NT2/D1 (cell line): ENCODE results near the gene MOB3B.

Experiments
- DNase-seq: peaks from one replicate; pipeline ENCODE4 v3.0.0-alpha.2; 2011; ENCODE audit warnings: low read depth, low spot score
- H3K27me3 ChIP-seq: 2 replicates; pipeline ENCODE4 v1.6.0; 2011; ENCODE audit warnings: mild to moderate bottlenecking; ENCODE audit not compliant: insufficient read length, insufficient read depth
- H3K36me3 ChIP-seq: 2 replicates; pipeline ENCODE4 v1.6.1; 2011; ENCODE audit warnings: mild to moderate bottlenecking, low read length, mixed read lengths; ENCODE audit not compliant: insufficient read depth, insufficient read length
- H3K4me1 ChIP-seq: 2 replicates; pipeline ENCODE4 v1.5.1; 2011; ENCODE audit not compliant: insufficient read depth, insufficient read length
- H3K4me3 ChIP-seq: 2 replicates; pipeline ENCODE4 v1.5.1; 2011; ENCODE audit warnings: low read depth; ENCODE audit not compliant: insufficient read length
- H3K9ac ChIP-seq: 2 replicates; pipeline ENCODE4 v1.6.0; 2011; ENCODE audit warnings: low read depth; ENCODE audit not compliant: insufficient read length
- H3K9me3 ChIP-seq: 2 replicates; pipeline ENCODE4 v1.5.1; 2011; ENCODE audit warnings: mild to moderate bottlenecking, low read length; ENCODE audit not compliant: insufficient read depth
- SUZ12 ChIP-seq: IDR thresholded peaks from 2 replicates; pipeline ENCODE4 v1.6.1; 2011; ENCODE audit not compliant: insufficient read length, insufficient read depth; ENCODE audit errors: extremely low read depth
- YY1 ChIP-seq: IDR thresholded peaks from 2 replicates; pipeline ENCODE4 v1.6.1; 2011; ENCODE audit not compliant: insufficient read length, insufficient read depth
- ZNF274 ChIP-seq: IDR thresholded peaks from 2 replicates; pipeline ENCODE4 v1.6.1; 2011; ENCODE audit warnings: mild to moderate bottlenecking, low read depth, low read length

MOB3B gene

DNA sequence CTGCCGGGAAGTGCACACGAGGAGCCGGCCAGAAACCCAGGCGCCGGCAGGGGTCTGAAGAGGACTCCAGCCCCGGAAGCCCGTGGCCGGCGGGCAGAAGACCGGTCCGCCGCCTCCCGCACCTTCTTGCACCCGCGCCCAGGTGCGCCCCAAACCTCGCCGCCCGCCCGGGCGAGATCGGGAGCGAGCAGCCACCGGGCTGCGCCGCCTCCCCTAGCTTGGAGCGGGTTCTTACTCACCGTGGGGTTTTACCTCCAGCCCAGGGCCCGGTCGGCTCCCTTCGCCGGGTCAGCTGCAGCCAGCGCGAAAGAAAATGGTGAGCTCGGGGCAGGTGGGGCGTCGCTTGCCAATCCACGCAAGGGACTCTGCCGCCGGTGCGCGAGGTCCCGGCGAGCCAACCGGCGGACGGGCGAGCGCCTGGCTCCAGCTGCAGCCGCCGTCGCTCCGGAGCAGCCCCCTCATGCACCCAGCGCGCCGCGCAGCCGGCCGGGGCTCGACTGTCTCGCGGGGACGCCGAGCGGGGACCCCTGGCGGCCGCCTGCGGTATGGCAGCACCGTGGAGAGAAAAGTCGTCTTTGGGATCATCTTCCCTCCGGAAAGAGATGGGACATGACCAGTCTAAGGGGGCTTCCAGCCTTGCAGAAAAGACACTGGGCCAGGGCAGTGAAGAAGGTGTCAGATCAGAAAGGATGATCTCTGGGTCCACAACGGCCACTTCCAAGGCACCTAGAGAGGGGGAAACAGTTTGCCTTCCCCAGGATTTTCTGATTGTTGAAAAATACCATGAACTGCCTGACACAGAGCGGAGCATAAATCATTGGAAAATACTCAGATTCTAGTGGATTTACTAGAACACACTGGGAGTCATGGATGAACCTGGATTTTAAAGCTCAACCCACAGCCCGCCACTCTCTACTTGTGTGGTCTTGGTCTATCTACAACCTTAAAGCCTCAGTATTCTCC is at the start of gene MOB3B:
MOB3B (minus strand) TSS at position 499 of the 963 bp plus-strand sequence. CDS start 74,264 bp downstream, outside the sequence.
- H3K4me1 ChIP-seq, result no peaks in the 10 kb centered on the region
- TF ChIP-seq ZNF274 (no peak), YY1 (no peak), SUZ12 (no peak)
- peak; percentile 66 for DNase-seq

DNA sequence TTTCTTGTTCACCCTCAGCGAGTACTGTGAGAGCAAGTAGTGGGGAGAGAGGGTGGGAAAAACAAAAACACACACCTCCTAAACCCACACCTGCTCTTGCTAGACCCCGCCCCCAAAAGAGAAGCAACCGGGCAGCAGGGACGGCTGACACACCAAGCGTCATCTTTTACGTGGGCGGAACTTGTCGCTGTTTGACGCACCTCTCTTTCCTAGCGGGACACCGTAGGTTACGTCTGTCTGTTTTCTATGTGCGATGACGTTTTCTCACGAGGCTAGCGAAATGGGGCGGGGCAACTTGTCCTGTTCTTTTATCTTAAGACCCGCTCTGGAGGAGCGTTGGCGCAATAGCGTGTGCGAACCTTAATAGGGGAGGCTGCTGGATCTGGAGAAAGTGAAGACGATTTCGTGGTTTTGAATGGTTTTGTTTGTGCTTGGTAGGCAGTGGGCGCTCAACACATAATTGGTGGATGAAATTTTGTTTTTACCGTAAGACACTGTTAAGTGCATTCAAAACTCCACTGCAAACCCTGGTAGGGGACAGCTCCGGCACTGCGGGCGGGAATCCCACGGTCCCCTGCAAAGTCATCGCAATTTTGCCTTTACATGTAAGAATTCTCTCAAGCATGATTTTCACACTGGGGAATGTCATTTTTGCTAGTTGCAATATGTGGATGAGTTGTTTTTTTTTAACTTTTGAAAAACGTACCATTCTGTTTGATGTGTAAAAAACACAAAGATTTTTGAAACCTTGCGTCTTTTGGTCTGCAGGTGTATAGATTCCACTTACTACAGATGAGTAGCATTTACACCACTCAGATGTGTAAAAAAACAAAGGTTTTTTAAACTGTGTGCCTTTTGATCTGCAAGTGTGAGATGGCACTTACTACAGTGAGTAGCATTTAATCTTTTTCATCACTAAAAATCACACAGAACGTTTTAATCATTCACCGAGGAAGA is 44.3 kb upstream of the MOB3B start:
- TF ChIP-seq SUZ12, result no peak
- TF ChIP-seq YY1, result peak; percentile 56
- Histone ChIP-seq H3K36me3 (no peaks in the 10 kb centered on the region), H3K9ac (peak overlapping the region; percentile 82), H3K9me3 (peaks cover 6% of the 10 kb centered on the region), H3K27me3 (peaks cover 12% of the 10 kb centered on the region), H3K4me3 (peak overlapping the region; percentile 66), H3K4me1 (no peaks in the 10 kb centered on the region)
- peak; percentile 97 for DNase-seq

More for the DNA sequence above, at the start of gene MOB3B:
- no peaks in the 10 kb centered on the region for H3K36me3 ChIP-seq
- peak within 1 kb of the TSS; percentile 88 for H3K9ac ChIP-seq
- H3K27me3 ChIP-seq, result peaks cover 9% of the 10 kb centered on the region
- H3K4me3 ChIP-seq, result peak within 1 kb of the TSS; percentile 89
- H3K9me3 ChIP-seq, result no peaks in the 10 kb centered on the region

DNA sequence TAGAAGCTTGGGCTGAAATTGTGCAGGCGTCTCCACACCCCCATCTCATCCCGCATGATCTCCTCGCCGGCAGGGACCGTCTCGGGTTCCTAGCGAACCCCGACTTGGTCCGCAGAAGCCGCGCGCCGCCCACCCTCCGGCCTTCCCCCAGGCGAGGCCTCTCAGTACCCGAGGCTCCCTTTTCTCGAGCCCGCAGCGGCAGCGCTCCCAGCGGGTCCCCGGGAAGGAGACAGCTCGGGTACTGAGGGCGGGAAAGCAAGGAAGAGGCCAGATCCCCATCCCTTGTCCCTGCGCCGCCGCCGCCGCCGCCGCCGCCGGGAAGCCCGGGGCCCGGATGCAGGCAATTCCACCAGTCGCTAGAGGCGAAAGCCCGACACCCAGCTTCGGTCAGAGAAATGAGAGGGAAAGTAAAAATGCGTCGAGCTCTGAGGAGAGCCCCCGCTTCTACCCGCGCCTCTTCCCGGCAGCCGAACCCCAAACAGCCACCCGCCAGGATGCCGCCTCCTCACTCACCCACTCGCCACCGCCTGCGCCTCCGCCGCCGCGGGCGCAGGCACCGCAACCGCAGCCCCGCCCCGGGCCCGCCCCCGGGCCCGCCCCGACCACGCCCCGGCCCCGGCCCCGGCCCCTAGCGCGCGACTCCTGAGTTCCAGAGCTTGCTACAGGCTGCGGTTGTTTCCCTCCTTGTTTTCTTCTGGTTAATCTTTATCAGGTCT is 43.5 kb upstream of the MOB3B start, which contains the start of gene C9orf72:
C9orf72 (minus strand) TSS at position 564 of the 716 bp plus-strand sequence. CDS start 6,361 bp downstream, outside the sequence.
- Histone ChIP-seq H3K36me3 (no peaks in the 10 kb centered on the region), H3K27me3 (peaks cover 12% of the 10 kb centered on the region), H3K4me1 (no peaks in the 10 kb centered on the region), H3K9me3 (peaks cover 2% of the 10 kb centered on the region), H3K9ac (peak within 1 kb of the TSS; percentile 94), H3K4me3 (peak within 1 kb of the TSS; percentile 89)
- peak; percentile 23 for DNase-seq
- TF ChIP-seq SUZ12 (no peak), ZNF274 (no peak), YY1 (no peak)

DNA sequence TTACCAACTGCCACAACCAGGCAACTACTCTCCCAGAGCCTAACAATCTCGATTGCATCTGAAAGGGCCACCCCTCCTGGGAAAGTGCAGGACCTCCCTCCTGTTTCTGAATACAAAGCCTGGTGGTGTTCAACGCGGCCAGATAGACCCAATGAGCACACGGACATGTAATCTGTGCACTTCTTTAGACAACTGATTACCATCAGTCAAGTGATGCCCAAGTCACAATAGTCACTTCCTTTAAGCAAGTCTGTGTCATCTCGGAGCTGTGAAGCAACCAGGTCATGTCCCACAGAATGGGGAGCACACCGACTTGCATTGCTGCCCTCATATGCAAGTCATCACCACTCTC is 42.9 kb upstream of the MOB3B start:
- Histone ChIP-seq H3K9ac (peak overlapping the region; percentile 94), H3K27me3 (peaks cover 12% of the 10 kb centered on the region), H3K36me3 (no peaks in the 10 kb centered on the region), H3K4me3 (peak overlapping the region; percentile 89), H3K9me3 (no peaks in the 10 kb centered on the region; the same call in 1 of the 2 replicates), H3K4me1 (no peaks in the 10 kb centered on the region)
- DNase-seq, result peak; percentile 57
- no peak for TF ChIP-seq ZNF274
- TF ChIP-seq YY1, result no peak
- TF ChIP-seq SUZ12, result no peak

DNA sequence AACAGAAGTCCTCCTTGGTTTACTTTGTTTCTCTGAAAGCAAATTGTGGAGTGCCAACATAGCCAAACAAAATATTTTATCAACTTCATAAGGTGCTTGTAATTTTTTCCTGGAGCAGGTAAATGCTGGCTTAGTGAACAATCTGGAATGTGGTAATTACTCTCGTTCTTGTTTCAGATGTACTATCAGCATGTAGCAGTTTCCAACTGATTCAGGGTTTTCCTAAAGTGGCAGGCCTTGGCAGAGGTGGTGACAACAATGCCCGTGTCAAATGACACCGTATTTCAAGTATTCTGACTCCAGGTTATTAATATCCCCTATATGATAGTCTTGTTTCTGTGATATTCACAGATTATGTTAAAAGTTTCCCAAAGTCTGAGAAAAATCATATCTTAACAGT is 42.4 kb upstream of the MOB3B start:
- Histone ChIP-seq H3K9ac (no peak overlapping the region), H3K36me3 (no peaks in the 10 kb centered on the region), H3K9me3 (no peaks in the 10 kb centered on the region; the same call in 1 of the 2 replicates), H3K27me3 (peaks cover 12% of the 10 kb centered on the region), H3K4me1 (no peaks in the 10 kb centered on the region), H3K4me3 (peak overlapping the region; percentile 89)
- DNase-seq, result no peak
- TF ChIP-seq YY1 (no peak), SUZ12 (no peak), ZNF274 (no peak)

DNA sequence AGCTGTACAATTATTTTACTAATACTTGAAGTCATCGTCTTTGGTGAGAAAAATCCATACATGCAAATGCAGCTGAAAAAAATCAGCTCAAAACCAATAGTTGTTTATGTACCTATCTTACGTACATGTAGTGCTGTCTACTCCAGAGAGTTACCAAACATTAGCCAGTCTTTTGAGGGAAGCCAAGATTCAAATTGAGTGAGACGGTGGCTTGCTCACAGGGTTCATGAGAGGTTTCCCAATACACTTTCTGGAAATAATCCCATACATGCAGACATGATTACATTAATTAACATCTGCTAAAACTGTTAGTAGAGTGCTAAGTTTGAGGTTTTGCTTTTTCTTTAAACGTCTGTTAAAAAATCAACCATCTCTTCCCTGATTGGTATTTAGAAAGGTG is 41.4 kb upstream of the MOB3B start:
- no peaks in the 10 kb centered on the region for H3K4me1 ChIP-seq
- TF ChIP-seq YY1 (no peak), SUZ12 (no peak), ZNF274 (no peak)
- no peak for DNase-seq
- no peak overlapping the region for H3K4me3 ChIP-seq
- H3K36me3 ChIP-seq, result peaks cover 6% of the 10 kb centered on the region
- H3K9ac ChIP-seq, result no peak overlapping the region
- no peaks in the 10 kb centered on the region; the same call in 1 of the 2 replicates for H3K9me3 ChIP-seq
- H3K27me3 ChIP-seq, result peaks cover 12% of the 10 kb centered on the region

DNA sequence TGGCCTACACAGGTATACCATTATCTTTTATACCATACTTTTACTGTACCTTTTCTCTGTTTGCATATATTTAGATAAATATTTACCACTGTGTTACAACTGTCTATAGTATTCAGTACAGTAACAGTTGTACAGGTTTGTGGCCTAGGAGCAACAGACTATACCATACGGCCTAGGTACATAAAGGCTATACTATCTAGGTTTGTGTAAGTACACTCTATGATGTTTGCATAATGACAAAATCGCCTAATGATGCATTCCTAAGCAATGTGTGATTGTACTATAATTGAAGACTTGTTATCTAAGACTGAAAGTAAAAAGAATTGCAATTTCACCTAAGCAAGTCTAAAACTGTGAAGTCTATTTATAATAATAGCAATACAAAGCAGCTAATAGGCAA is 39.8 kb upstream of the MOB3B start:
- Histone ChIP-seq H3K36me3 (peaks cover 13% of the 10 kb centered on the region), H3K9me3 (no peaks in the 10 kb centered on the region), H3K27me3 (peaks cover 2% of the 10 kb centered on the region), H3K4me1 (no peaks in the 10 kb centered on the region), H3K4me3 (no peak overlapping the region), H3K9ac (no peak overlapping the region)
- DNase-seq, result no peak
- TF ChIP-seq SUZ12 (no peak), YY1 (no peak), ZNF274 (no peak)
